Measurements from ENCODE around the gene RAB40A.
"Not testable (repeated sequence)": the region's sequence is repeated elsewhere in the genome, so short reads cannot be mapped to it uniquely, and the experiment has no call there.

Gene RAB40A

DNA sequence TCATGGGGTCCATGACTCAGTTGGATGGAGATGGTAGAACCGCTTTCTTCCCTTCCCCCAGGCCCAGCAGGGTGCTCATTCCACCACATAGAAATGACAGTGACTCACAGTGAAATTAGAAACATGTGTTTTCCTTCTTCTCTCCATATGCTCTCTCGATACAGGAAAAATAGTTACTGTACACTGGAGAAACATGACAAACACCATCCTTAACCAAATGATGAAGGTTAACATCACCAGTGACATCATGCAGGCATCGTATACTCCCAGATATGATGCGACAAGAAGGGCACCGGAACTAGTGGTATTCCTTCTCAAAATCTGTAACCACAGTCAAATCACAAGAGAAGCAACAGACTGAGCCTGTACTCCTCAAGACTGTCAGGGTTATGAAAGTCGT, 11.7 kb upstream of the RAB40A start:
- in situ Hi-C loops (cut with HindIII; ENCODE audit: low pct_ligation_motif_present, low pct_unique_long_range_greater_than_20kb, low sequenced_read_pairs): no loop called here
- no peak for DNase-seq

DNA sequence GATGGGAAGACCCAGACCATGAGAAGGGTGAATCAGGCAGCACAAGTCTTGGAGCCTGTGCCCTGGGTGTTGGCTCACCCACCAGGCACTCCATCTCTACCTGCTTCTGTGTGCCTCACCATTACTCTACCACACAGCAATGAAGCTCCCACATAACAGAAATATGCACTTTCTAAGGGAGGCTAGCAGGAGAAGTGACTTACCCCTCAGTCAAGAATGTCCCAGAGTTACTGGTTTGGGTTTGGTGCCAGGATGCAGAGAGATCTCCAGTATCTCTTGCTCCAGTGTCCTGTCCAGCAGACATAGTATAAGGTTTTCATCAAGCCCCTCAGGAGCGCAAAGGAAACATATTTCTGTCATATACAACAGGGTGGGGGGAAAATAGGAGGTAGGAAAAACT, 11.3 kb upstream of the RAB40A start:
- in situ Hi-C loops (cut with HindIII; ENCODE audit: low pct_ligation_motif_present, low pct_unique_long_range_greater_than_20kb, low sequenced_read_pairs): no loop called here
- DNase-seq: no peak

DNA sequence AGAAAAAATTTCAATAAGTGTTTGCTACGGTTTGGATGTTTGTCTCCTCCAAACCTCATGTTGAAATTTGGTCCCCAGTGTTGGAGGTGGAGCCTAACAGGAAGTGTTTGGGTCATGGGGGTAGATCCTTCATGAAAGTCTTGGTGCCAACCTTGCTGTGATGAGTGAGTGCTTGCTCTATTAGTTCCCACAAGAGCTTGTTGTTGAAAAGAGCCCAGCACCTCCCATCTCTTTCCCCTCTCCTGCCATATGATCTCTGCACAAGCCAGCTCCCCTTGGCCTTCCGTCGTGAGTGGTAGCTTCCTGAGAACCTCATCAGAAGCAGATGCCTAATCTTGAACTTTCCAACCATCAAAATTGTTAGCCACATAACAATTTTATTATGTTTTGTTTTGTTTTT, 10.3 kb upstream of the RAB40A start:
- in situ Hi-C loops (cut with HindIII; ENCODE audit: low pct_ligation_motif_present, low pct_unique_long_range_greater_than_20kb, low sequenced_read_pairs): no loop called here
- no peak for DNase-seq

DNA sequence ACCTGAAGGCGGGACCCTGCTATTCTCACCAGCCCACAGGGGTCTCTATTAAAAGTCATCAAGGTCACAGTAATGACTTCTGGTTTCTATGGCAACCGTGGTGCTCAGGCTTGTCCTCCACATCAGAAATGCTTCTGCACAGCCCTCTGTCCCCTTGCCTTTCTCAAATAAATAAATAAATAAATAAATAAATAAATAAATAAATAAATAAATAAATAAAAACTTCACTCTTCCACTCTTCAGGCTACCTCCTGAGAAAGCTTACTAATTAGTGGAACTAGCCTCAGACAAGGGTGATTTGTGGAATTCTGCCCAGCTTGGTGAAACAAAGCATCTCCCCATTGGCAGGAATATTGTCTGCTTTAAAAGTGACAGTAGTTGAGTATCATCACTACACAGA, 5.5 kb upstream of the RAB40A start:
- no peak for DNase-seq
- in situ Hi-C loops (cut with HindIII; ENCODE audit: low pct_ligation_motif_present, low pct_unique_long_range_greater_than_20kb, low sequenced_read_pairs): no loop called here

- in situ Hi-C loops (cut with HindIII; ENCODE audit: low pct_ligation_motif_present, low pct_unique_long_range_greater_than_20kb, low sequenced_read_pairs): no loop called here
- no peak for DNase-seq
Measured at GRCh38 chrX:103523605-103524004, 4.3 kb upstream of the RAB40A start.

DNA sequence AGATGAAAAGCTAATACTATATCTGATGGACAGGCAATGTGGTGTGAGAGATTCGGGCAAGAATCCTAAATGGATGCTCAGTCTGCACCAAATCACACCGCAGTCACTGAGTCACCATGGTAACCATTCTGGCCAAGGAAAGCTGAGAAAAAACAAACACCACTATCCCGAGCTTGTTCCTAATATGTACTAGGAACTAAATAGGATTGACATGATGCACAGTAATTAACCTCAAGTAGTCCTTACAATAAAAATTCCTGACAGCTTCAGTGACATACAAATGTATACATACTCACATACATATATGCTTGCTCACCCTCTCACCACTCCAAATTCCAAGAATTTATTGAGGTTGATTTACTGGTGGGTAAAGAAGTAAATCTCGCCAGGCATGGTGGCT, 1.1 kb upstream of the RAB40A start:
- DNase-seq: no peak
- in situ Hi-C loops (cut with HindIII; ENCODE audit: low pct_ligation_motif_present, low pct_unique_long_range_greater_than_20kb, low sequenced_read_pairs): no loop called here

DNA sequence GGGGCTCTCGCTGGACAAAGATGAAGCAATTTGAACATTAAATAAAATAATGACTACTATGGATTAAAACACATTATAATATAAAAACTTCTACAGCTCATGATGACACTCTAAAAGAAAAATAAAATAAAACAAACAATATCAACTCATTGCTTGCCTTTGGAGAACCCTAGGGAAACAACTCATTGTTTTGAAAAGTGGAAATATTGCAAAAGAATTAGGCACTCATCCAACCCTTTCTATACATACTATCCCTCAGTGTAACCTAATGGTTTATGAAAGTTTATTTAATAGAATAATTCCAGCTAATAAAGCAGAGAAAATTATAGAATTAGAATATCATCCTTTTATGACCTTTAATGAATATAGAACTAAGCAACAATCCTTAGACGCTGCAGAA, 718 bp downstream of the RAB40A start:
- in situ Hi-C loops (cut with HindIII; ENCODE audit: low pct_ligation_motif_present, low pct_unique_long_range_greater_than_20kb, low sequenced_read_pairs): no loop called here
- no peak for DNase-seq

DNA sequence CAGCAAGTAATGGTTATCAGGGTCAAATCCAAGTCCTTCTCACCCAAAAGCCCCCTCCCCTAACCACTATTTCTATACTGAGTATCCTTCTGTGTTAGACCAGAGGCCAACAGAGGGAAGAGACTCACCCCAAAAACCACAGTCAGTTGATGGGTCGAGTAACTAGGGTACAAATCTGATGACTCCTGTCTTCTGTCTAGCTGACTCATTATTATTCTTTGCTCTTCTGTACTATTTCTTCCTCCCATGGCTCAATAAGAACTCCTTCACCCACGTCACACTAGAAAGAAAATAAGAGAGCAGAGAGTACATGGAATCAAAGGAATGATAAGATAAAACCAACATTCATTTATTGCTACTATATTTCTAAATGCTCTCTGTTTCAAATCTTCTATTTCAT, 2.0 kb downstream of the RAB40A start:
- in situ Hi-C loops (cut with HindIII; ENCODE audit: low pct_ligation_motif_present, low pct_unique_long_range_greater_than_20kb, low sequenced_read_pairs): no loop called here
- no peak for DNase-seq

- in situ Hi-C loops (cut with HindIII; ENCODE audit: low pct_ligation_motif_present, low pct_unique_long_range_greater_than_20kb, low sequenced_read_pairs): no loop called here
Measured at GRCh38 chrX:103513476-103514108, 5.7 kb downstream of the RAB40A start.

GRCh38 chrX:103513067-103513466, 6.2 kb downstream of the RAB40A start:
- DNase-seq: no peak
- in situ Hi-C loops (cut with HindIII; ENCODE audit: low pct_ligation_motif_present, low pct_unique_long_range_greater_than_20kb, low sequenced_read_pairs): no loop called here

More at GRCh38 chrX:103513476-103514108, 5.7 kb downstream of the RAB40A start:
- no peak for DNase-seq

DNA sequence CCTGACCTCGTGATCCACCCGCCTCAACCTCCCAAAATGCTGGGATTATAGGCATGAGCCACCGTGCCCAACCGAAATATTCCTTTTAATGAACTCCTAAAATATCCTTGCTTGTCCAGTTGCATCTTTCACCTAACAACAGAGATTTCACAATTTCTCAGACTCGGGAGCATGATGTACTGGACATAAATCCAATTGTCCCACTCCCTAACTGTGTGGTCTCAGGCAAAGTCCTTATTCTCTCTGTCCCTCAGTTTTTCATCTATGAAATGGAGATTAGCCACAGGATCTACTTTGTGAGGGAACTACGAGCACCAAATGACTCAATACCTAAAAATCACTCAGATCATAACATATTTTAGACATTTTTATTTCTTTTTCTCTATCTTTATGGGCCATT, 9.3 kb downstream of the RAB40A start:
- in situ Hi-C loops (cut with HindIII; ENCODE audit: low pct_ligation_motif_present, low pct_unique_long_range_greater_than_20kb, low sequenced_read_pairs): no loop called here
- DNase-seq: no peak

GRCh38 chrX:103503853-103504207, 15.5 kb downstream of the RAB40A start:
- in situ Hi-C loops (cut with HindIII; ENCODE audit: low pct_ligation_motif_present, low pct_unique_long_range_greater_than_20kb, low sequenced_read_pairs): no loop called here
- no peak for DNase-seq

DNA sequence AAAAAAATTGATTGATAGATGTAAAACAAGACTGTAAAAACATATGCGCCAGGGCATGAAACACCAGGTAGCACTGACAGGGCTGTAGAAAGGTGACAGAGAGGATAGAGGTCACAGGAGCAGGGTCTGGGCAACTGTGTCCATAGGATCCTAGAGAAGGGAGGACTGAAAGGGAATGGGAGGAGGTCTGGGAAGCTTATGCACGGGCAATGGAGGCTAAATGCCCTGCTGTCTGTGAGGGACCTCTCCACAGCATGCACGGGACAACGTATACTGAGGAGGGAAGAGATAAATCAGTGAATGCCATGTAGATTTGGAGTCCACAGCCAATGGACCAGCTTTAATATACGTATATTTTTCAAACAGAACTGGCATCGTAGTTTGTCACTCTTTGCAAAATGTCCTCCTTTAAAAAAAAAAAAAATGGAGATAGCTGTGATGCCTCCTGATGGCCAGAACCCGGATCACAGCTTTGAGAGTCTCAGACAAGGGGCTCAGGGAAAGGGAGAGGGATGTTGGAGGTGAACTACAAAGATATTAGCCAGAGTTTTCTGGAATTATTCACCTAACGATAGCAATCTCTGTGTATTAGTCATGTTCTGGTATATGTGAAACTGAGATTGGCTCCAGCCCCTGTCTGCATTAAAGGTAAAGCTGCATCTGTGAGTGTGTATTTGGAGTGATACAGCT, 16.0 kb downstream of the RAB40A start:
- in situ Hi-C loops (cut with HindIII; ENCODE audit: low pct_ligation_motif_present, low pct_unique_long_range_greater_than_20kb, low sequenced_read_pairs): no loop called here

GRCh38 chrX:103498786-103499185, 20.5 kb downstream of the RAB40A start:
- DNase-seq: no peak
- in situ Hi-C loops (cut with HindIII; ENCODE audit: low pct_ligation_motif_present, low pct_unique_long_range_greater_than_20kb, low sequenced_read_pairs): no loop called here

More for the DNA sequence above, 16.0 kb downstream of the RAB40A start:
- DNase-seq: no peak

- in situ Hi-C loops (cut with HindIII; ENCODE audit: low pct_ligation_motif_present, low pct_unique_long_range_greater_than_20kb, low sequenced_read_pairs): no loop called here
- no peak for DNase-seq
Measured at GRCh38 chrX:103495786-103496185, 23.5 kb downstream of the RAB40A start.

GRCh38 chrX:103493578-103493977, 25.7 kb downstream of the RAB40A start:
- DNase-seq; in situ Hi-C loops (cut with HindIII; ENCODE audit: low pct_ligation_motif_present, low pct_unique_long_range_greater_than_20kb, low sequenced_read_pairs): not testable (repeated sequence)

DNA sequence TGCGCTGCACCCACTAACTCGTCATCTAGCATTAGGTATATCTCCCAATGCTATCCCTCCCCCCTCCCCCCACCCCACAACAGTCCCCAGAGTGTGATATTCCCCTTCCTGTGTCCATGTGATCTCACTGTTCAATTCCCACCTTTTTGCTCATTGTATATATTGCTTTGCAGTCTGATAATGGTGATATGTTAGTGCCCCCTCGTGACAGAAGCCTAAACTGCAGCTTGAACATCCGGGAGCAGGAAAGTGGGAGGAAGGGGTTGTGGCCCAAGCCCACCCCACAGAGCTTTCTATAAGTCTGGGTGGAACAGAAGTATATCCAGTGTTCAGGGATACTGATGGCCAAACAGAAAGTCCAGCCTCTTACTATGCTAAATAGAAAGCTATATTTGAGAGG, 29.6 kb downstream of the RAB40A start:
- in situ Hi-C loops (cut with HindIII; ENCODE audit: low pct_ligation_motif_present, low pct_unique_long_range_greater_than_20kb, low sequenced_read_pairs): not testable (repeated sequence)
- peak; percentile 25 for DNase-seq

- DNase-seq: no peak
- in situ Hi-C loops (cut with HindIII; ENCODE audit: low pct_ligation_motif_present, low pct_unique_long_range_greater_than_20kb, low sequenced_read_pairs): no loop called here
Measured at GRCh38 chrX:103488794-103489193, 30.5 kb downstream of the RAB40A start.

GRCh38 chrX:103488332-103488731, 31.0 kb downstream of the RAB40A start:
- peak; percentile 5 for DNase-seq
- in situ Hi-C loops (cut with HindIII; ENCODE audit: low pct_ligation_motif_present, low pct_unique_long_range_greater_than_20kb, low sequenced_read_pairs): no loop called here

DNA sequence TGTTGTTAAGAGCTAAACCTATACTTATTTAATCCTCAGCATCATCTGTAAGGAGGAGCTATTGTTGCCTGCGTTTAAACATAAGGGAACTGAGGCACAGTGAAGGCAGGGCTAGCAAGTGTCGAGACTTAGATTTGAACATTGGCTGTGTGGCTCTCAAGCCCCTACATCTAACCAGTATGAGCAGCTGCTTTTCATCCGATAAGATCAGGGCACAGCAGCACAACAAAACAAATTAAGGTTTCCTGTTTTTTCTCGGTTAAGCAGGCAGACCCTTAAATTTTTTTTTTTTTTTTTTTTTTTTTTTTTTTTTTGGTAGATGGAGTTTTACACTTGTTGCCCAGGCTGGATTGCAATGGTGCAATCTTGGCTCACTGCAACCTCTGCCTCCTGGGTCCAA, 35.6 kb downstream of the RAB40A start:
- no peak for DNase-seq
- in situ Hi-C loops (cut with HindIII; ENCODE audit: low pct_ligation_motif_present, low pct_unique_long_range_greater_than_20kb, low sequenced_read_pairs): no loop called here
